ENCODE measurements around the gene REC8. TPM values are rescaled to one million over a fixed set of nuclear protein-coding genes. Genes with fewer than 3 reads are reported as not detected.
A peak's percentile ranks its signal among the peaks of the same experiment; 100 is the strongest.

REC8 gene
- total RNA-seq, 4 donors from 2014 or later = 2.5 to 17.2 (median 10.2) TPM

DNA sequence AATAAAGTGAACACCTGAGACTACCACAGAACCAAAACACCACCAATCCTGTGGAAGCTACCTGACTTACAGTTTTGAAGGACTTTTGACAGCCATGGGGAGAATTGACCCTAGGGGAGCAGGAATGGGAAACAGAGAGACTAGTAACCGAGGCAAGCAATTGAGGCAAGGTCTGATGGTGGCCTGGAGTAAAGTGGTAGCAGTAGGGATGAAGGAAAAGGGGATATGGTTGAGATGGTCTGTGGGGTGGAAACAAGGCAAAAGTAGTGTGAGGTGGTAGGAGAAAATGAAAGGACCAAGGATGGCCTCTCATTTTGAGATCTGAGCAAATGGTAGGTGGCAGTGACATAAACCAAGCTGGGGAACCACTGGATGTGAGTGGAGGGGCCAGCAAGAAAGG, 15.0 kb upstream of the REC8 start:
- Histone ChIP-seq H3K9me3 (no peaks in the 10 kb centered on the region), H3K27ac (no peak overlapping the region), H3K36me3 (peaks cover 75% of the 10 kb centered on the region), H3K4me3 (no peak overlapping the region), H3K4me1 (peaks cover 15% of the 10 kb centered on the region), H3K27me3 (no peaks in the 10 kb centered on the region)
- WGBS = 86% methylated on average over 1 of the region's 1 CpG
- TF ChIP-seq CTCF (IDR thresholded peaks at IDR 0.05) = no peak
- no peak for TF ChIP-seq EP300 (IDR thresholded peaks at IDR 0.05)
- no peak for TF ChIP-seq POLR2AphosphoS5 (IDR thresholded peaks at IDR 0.05)
- TF ChIP-seq POLR2A (IDR thresholded peaks at IDR 0.05) = no peak
- no peak for DNase-seq (ENCODE audit: low spot score in 2 of 2)

DNA sequence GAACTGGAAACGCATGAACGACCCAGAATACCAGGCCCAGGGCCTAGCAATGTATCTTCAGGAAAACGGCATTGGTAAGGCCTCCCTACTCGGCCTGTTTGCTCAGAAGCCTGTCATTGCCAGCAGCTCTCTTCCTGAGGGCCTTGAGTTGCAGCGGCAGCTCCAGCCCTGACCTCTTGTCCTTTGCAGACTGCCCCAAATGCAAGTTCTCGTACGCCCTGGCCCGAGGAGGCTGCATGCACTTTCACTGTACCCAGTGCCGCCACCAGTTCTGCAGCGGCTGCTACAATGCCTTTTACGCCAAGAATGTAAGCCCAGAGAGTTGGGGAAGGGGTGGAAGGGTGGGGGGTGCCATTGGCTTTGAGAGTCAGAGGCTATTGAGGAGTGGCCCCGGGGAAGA, 14.5 kb upstream of the REC8 start:
- 93% methylated on average over 9 of the region's 12 CpGs for WGBS

DNA sequence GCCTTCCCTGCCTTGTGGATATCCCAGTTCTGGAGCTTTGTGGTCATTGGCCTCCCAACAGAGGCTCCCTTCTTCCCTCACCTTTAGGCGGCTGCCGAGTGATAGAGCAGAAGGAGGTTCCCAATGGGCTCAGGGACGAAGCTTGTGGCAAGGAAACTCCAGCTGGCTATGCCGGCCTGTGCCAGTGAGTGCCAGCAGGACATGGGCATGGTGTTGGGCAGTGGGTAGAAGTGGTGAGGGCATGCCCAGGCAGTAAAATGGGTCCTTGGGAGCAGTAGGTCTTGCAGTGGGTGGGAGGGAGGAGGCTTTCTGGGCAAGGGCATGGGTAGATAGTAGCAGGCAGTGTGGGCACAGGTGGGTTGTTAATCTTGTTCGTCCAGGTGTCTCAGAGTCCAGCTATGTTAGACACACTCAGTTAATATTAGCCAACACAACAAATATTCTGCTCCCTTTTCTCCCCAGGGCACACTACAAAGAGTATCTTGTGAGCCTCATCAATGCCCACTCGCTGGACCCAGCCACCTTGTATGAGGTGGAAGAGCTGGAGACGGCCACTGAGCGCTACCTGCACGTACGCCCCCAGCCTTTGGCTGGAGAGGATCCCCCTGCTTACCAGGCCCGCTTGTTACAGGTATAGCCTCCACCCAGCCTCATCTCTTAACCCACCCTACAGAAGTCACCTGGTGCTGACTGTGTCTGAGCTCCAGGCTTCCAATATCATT, 11.9 kb upstream of the REC8 start:
- 69% methylated on average over 8 of the region's 11 CpGs for WGBS
- TF ChIP-seq POLR2A (IDR thresholded peaks at IDR 0.05) (no peak), CTCF (IDR thresholded peaks at IDR 0.05) (no peak), EP300 (IDR thresholded peaks at IDR 0.05) (no peak), POLR2AphosphoS5 (IDR thresholded peaks at IDR 0.05) (no peak)
- Histone ChIP-seq H3K9me3 (no peaks in the 10 kb centered on the region), H3K36me3 (peaks cover 67% of the 10 kb centered on the region), H3K27me3 (no peaks in the 10 kb centered on the region), H3K4me1 (peaks cover 44% of the 10 kb centered on the region), H3K4me3 (no peak overlapping the region), H3K27ac (peak overlapping the region; percentile 50)
- DNase-seq (ENCODE audit: low spot score in 2 of 2) = no peak

More for the DNA sequence above, 14.5 kb upstream of the REC8 start:
- DNase-seq (ENCODE audit: low spot score in 2 of 2) = no peak
- Histone ChIP-seq H3K9me3 (no peaks in the 10 kb centered on the region), H3K36me3 (peaks cover 70% of the 10 kb centered on the region), H3K4me3 (no peak overlapping the region), H3K27me3 (no peaks in the 10 kb centered on the region), H3K27ac (no peak overlapping the region), H3K4me1 (peaks cover 19% of the 10 kb centered on the region)
- TF ChIP-seq EP300 (IDR thresholded peaks at IDR 0.05) (no peak), POLR2A (IDR thresholded peaks at IDR 0.05) (no peak), CTCF (IDR thresholded peaks at IDR 0.05) (no peak), POLR2AphosphoS5 (IDR thresholded peaks at IDR 0.05) (no peak)

- Histone ChIP-seq H3K27me3 (no peaks in the 10 kb centered on the region), H3K4me1 (peaks cover 47% of the 10 kb centered on the region), H3K27ac (peak overlapping the region; percentile 50), H3K9me3 (no peaks in the 10 kb centered on the region), H3K36me3 (peaks cover 67% of the 10 kb centered on the region), H3K4me3 (no peak overlapping the region)
- 87% methylated on average over 4 of the region's 4 CpGs for WGBS
- DNase-seq (ENCODE audit: low spot score in 2 of 2) = no peak
- TF ChIP-seq EP300 (IDR thresholded peaks at IDR 0.05) (no peak), CTCF (IDR thresholded peaks at IDR 0.05) (no peak), POLR2A (IDR thresholded peaks at IDR 0.05) (no peak), POLR2AphosphoS5 (IDR thresholded peaks at IDR 0.05) (no peak)
Observed at GRCh38 chr14:24160499-24160849, 11.4 kb upstream of the REC8 start.

DNA sequence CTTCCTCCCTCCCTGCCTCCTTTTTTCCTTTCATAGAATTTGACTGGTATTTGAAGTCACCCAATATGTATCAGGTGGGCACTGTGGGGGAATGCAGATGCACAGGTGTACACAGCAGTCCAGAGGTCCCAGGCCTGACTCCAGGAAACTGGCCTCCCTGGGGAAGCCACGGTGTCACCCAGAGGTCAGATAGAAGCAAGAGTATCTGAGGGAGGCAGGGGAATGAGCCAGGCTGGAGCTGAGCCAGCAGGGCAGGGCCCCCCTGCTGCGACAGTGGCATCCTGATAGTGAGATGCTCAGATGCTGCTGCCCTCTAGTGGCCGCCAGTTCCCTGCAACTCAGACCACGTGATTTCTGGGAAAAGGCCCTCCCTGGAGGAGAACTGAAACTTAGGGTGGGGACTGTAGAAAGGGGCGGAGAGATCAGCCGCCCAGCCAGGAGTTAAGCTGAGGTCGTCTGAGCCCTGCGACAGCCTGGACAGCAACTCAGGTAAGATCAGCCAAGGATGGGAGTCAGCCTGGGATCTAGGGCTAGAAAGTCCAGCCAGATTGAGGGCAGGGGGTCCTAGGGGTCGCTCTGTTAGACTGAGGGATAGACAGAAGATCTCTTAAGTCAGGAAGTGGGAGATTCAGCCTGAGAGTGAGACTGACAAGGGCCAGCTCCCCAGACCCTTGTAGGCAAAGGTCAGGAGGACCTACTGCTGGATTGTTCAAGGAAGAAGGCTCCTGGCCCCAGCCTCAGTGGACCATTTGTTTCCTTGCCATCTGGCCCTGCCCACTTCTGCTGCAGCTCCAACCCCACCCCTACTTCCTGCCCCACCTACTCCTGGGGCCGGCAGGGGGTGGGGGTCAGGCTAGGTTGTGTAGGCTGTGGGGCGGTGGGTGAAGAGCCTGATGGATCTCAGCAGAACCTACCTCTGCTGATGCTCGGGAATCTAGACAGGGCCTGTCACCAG, 10.8 kb upstream of the REC8 start, which contains the start of gene IRF9:
Gene IRF9 (plus strand): TSS at position 416 of the 955 bp plus-strand sequence. CDS start 880 bp downstream, outside the sequence.
- 1% methylated on average over 12 of the region's 12 CpGs for WGBS
- no peaks in the 10 kb centered on the region for H3K9me3 ChIP-seq
- peak within 1 kb of the TSS; percentile 83 for H3K27ac ChIP-seq
- peaks cover 47% of the 10 kb centered on the region for H3K4me1 ChIP-seq
- DNase-seq (ENCODE audit: low spot score in 2 of 2) = peak; percentile 97 to 98
- peak within 1 kb of the TSS; percentile 64 for H3K4me3 ChIP-seq
- no peak for TF ChIP-seq EP300 (IDR thresholded peaks at IDR 0.05)
- TF ChIP-seq POLR2A (IDR thresholded peaks at IDR 0.05) = peak in 1 of 2 donors; percentile 29
- peak; percentile 91 to 96 for TF ChIP-seq CTCF (IDR thresholded peaks at IDR 0.05)
- TF ChIP-seq POLR2AphosphoS5 (IDR thresholded peaks at IDR 0.05) = peak; percentile 82 to 98 (median 92)
- no peaks in the 10 kb centered on the region for H3K27me3 ChIP-seq
- H3K36me3 ChIP-seq = peaks cover 67% of the 10 kb centered on the region

Data from suprapubic skin (tissue), 4 donors.